ENCODE measurements around the gene CDK10.

Gene CDK10

DNA sequence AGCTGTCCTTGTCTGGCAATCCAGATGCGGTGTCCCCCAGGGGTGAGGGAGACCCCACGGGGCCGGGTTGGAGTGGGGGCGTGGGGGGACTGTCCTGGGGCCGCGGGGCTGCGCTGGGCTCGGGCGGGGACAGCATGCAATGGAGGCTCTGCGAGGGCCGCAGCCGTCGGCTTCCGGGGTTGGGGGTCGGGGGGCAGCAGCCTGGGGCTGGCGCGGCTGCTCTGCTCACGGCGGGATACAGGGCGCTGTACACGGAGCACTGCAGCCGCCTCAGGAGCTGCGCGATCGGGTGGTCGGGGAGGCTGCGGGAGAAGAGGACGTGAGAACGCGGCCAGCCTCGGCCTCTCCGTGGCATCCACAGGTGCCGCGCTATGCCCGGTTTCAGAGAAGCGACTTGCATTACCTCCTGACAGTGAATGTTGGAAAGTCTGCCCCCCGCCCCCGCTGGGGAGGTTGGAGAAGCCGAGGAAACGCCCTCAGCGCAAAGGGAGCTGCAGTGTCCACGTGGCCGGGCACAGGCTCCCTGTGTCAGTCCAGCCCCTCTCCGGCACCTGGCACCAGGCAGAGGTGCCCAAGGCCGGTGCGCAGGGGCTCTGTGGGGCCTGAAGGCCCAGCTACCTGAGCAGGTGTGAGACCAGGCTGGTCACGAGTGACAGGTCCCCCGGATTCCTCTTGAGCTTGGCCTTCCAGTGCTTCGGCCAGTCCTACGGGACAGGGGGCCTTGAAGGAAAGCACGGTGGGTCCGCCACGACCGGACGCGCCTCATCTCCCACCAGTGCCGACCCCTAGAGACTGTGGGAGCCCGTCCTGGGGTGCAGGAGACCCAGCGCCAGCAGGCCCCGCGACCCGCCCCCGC lies 24.4 kb downstream of the CDK10 start:
- Histone ChIP-seq H3K4me3 (ENCODE audit: insufficient read depth, low read depth, low read length, poor library complexity, severe bottlenecking) (no peak overlapping the region), H3K36me3 (ENCODE audit: control insufficient read depth, insufficient read depth, low read length) (no peaks in the 10 kb centered on the region)

DNA sequence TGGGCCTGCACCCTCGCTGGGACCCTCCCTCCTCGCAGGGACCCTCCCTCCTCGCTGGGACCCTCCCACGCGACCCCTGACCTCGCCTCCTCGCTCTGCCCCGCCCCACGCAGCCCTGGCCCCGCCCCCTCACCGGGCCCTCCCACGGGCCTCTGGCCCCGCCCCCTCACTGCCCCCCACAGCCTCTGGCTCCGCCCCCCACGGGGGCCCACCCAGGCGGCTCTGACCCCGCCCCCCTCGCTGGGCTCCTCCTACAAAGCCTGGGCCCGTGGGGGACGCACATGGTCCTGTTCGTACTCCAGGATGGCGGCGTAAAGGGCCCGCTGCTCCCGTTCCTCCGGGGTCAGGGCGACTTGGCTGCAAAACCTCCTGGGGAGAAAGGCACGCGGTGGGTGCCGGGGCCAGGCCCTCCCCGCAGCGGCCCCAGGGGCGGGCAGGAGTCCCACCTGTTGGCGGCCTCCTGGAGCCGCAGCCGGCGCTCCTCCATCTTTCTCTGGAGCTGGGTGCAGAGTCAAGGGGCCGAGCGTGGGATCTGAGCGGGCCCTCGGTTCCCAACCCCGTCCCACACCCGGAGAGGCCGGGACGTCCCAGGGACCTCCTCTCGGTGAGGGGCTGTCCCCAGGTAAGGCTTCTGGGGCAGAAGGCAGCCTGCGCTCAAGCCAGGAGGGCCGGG lies 25.2 kb downstream of the CDK10 start:
- peak overlapping the region; percentile 55 for H3K4me3 ChIP-seq (ENCODE audit: insufficient read depth, low read depth, low read length, poor library complexity, severe bottlenecking)
- H3K9me3 ChIP-seq (ENCODE audit: control insufficient read depth, low read length): no peaks in the 10 kb centered on the region
- no peak overlapping the region for H3K27ac ChIP-seq (ENCODE audit: insufficient read depth, low read length, poor library complexity, severe bottlenecking)
- H3K36me3 ChIP-seq (ENCODE audit: control insufficient read depth, insufficient read depth, low read length): no peaks in the 10 kb centered on the region
- peaks cover 11% of the 10 kb centered on the region for H3K4me1 ChIP-seq (ENCODE audit: control insufficient read depth, insufficient read depth, low read length, poor library complexity, severe bottlenecking)
- H3K27me3 ChIP-seq (replicated peaks; ENCODE audit: control insufficient read depth, insufficient read depth, low read length, poor library complexity, severe bottlenecking): no peaks in the 10 kb centered on the region
- peak; percentile 47 to 65 (median 61) for DNase-seq

More for the DNA sequence above, 24.4 kb downstream of the CDK10 start:
- no peak overlapping the region for H3K27ac ChIP-seq (ENCODE audit: insufficient read depth, low read length, poor library complexity, severe bottlenecking)
- no peak for DNase-seq
- no peaks in the 10 kb centered on the region for H3K27me3 ChIP-seq (replicated peaks; ENCODE audit: control insufficient read depth, insufficient read depth, low read length, poor library complexity, severe bottlenecking)
- peaks cover 15% of the 10 kb centered on the region for H3K4me1 ChIP-seq (ENCODE audit: control insufficient read depth, insufficient read depth, low read length, poor library complexity, severe bottlenecking)
- no peaks in the 10 kb centered on the region for H3K9me3 ChIP-seq (ENCODE audit: control insufficient read depth, low read length)

DNA sequence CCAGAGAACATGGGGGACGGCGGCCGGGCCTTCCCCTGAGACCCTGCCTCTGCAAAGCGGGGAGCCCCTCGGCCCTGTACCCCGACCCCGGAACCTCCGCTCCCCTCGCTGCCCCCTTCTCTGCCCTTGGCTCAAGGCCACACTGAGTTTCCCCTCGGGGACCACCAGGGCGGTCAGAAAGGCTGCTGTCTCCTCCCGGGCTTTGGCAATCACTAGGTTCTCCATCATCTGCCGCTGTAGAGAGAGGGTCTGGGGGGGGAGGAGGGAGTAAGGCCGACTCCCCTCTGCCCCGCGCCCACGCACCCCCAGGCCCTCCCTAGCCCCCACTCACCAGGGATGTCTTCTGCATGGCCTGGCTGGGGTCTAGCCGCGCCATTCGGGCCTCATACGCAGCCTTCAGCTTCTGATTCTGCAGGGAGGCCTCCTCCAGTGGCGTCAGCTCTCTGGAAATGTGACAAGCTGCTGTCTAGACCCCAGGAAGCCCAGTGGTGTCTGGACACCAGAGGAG lies 25.8 kb downstream of the CDK10 start:
- H3K27ac ChIP-seq (ENCODE audit: insufficient read depth, low read length, poor library complexity, severe bottlenecking): no peak overlapping the region
- no peaks in the 10 kb centered on the region for H3K9me3 ChIP-seq (ENCODE audit: control insufficient read depth, low read length)
- H3K4me3 ChIP-seq (ENCODE audit: insufficient read depth, low read depth, low read length, poor library complexity, severe bottlenecking): peak overlapping the region; percentile 55
- H3K4me1 ChIP-seq (ENCODE audit: control insufficient read depth, insufficient read depth, low read length, poor library complexity, severe bottlenecking): peaks cover 11% of the 10 kb centered on the region
- no peak for DNase-seq
- H3K27me3 ChIP-seq (replicated peaks; ENCODE audit: control insufficient read depth, insufficient read depth, low read length, poor library complexity, severe bottlenecking): no peaks in the 10 kb centered on the region
- no peaks in the 10 kb centered on the region for H3K36me3 ChIP-seq (ENCODE audit: control insufficient read depth, insufficient read depth, low read length)

DNA sequence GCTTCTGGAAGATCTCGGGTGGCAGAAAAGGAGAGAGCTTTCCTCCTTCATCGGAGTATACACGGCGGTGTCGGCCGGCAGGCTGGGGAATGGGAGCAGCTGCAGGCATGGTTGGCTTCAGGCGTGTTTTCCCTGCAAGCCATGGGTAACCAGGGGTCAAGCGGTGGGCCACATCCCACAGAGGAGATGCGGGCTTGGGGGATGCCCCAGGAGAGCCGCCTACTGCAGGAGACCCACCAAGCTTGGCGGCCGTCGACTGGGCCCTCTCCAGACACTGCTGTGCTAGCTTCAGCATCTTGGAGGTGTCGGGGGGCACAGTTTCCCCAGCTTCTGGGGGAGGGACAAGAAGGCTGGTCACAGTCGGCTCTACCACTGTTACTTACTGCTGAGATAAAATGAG lies 30.0 kb downstream of the CDK10 start:
- Histone ChIP-seq H3K27me3 (replicated peaks; ENCODE audit: control insufficient read depth, insufficient read depth, low read length, poor library complexity, severe bottlenecking) (no peaks in the 10 kb centered on the region), H3K27ac (ENCODE audit: insufficient read depth, low read length, poor library complexity, severe bottlenecking) (no peak overlapping the region), H3K9me3 (ENCODE audit: control insufficient read depth, low read length) (no peaks in the 10 kb centered on the region), H3K36me3 (ENCODE audit: control insufficient read depth, insufficient read depth, low read length) (no peaks in the 10 kb centered on the region), H3K4me1 (ENCODE audit: control insufficient read depth, insufficient read depth, low read length, poor library complexity, severe bottlenecking) (peaks cover 18% of the 10 kb centered on the region), H3K4me3 (ENCODE audit: insufficient read depth, low read depth, low read length, poor library complexity, severe bottlenecking) (no peak overlapping the region)
- no peak for DNase-seq

DNA sequence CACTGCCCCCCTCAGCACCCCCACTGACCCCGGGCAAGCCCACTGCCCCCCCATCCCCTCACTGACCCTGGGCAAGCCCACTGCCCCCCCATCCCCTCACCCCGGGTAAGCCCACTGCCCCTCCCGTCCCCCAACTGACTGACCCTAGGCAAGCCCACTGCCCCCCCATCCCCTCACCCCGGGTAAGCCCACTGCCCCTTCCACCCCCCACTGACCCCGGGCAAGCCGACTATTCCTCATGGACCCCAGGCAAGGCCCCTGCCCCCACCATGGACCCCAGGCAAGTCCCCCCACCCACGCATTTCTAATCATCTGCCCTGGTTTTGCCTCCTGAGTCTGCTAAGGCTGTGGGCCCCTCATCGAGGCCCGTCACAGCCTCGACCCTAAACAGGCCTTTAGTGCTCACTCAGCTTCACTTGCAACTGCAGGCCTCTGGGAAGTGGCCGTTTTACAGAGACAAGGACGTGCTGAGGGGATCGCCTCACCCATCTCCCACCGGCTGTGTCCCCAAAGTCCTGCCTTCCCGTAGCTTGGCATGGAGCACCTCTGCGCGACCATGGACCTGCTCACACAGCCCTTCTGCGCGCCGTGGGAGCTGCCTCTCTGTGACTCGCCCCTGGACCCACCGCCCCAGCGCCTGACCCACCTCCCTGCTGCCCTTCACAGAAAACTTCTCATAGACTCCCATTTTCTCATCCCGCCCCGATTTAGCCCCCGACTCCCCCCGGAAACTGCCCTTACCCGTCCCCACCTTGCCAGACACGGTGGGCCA lies 30.6 kb downstream of the CDK10 start:
- H3K4me3 ChIP-seq (ENCODE audit: insufficient read depth, low read depth, low read length, poor library complexity, severe bottlenecking): no peak overlapping the region
- H3K4me1 ChIP-seq (ENCODE audit: control insufficient read depth, insufficient read depth, low read length, poor library complexity, severe bottlenecking): peaks cover 15% of the 10 kb centered on the region
- H3K27ac ChIP-seq (ENCODE audit: insufficient read depth, low read length, poor library complexity, severe bottlenecking): no peak overlapping the region
- H3K36me3 ChIP-seq (ENCODE audit: control insufficient read depth, insufficient read depth, low read length): no peaks in the 10 kb centered on the region
- no peaks in the 10 kb centered on the region for H3K27me3 ChIP-seq (replicated peaks; ENCODE audit: control insufficient read depth, insufficient read depth, low read length, poor library complexity, severe bottlenecking)
- H3K9me3 ChIP-seq (ENCODE audit: control insufficient read depth, low read length): no peaks in the 10 kb centered on the region
- DNase-seq: no peak

DNA sequence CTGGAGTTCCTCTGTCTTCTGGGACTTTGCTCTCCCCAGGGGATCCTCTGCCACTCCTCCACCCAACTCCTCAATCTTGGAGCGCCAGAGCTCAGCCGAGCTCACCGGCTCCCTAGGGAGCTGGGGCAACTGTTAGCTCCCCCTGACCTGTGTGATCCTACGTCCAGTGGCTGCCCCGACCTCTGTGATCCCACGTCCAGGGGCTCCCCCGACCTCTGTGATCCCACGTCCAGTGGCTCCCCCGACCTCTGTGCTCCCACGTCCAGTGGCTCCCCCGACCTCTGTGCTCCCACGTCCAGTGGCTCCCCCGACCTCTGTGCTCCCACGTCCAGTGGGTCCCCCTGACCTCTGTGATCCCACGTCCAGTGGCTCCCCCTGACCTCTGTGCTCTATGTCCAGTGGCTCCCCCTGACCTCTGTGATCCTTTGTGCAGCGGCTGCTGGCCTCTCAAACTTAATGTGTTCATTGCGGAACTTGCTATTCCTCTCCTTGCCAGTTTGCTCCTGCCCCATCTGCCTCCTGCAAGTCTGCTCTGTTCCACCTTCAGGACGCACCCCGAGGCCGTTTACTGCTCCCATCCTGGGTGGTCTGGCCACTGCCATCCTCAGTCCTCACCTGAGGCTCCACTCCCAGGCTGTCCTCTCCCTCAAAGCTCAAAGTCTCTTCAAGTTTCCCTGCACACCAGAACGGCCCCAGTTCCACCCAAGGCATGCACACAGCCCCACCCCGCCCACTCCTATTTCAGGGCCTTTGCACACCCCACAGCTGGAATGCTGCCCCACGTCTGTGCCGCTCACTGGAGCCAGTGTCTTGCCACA lies 31.4 kb downstream of the CDK10 start:
- peaks cover 1% of the 10 kb centered on the region for H3K36me3 ChIP-seq (ENCODE audit: control insufficient read depth, insufficient read depth, low read length)
- H3K4me3 ChIP-seq (ENCODE audit: insufficient read depth, low read depth, low read length, poor library complexity, severe bottlenecking): no peak overlapping the region
- peaks cover 11% of the 10 kb centered on the region for H3K4me1 ChIP-seq (ENCODE audit: control insufficient read depth, insufficient read depth, low read length, poor library complexity, severe bottlenecking)
- H3K9me3 ChIP-seq (ENCODE audit: control insufficient read depth, low read length): no peaks in the 10 kb centered on the region
- no peak for DNase-seq
- H3K27me3 ChIP-seq (replicated peaks; ENCODE audit: control insufficient read depth, insufficient read depth, low read length, poor library complexity, severe bottlenecking): no peaks in the 10 kb centered on the region
- no peak overlapping the region for H3K27ac ChIP-seq (ENCODE audit: insufficient read depth, low read length, poor library complexity, severe bottlenecking)

DNA sequence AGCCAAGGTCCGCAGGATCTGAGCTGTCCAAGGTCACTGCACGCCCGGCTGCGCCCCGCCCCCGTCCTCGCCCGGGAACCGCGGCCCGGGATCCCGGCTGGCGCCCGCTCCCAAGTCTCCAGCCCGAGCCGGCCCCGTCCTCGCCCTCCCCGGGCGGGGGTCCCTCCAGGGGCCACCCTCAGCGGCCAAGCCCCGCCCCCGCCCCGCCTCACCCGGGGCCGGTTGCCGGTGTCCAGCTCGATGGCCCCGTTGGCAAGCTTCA lies 34.0 kb downstream of the CDK10 start:
- peak overlapping the region; percentile 78 for H3K4me3 ChIP-seq (ENCODE audit: insufficient read depth, low read depth, low read length, poor library complexity, severe bottlenecking)
- peak overlapping the region; percentile 96 for H3K27ac ChIP-seq (ENCODE audit: insufficient read depth, low read length, poor library complexity, severe bottlenecking)
- peaks cover 16% of the 10 kb centered on the region for H3K36me3 ChIP-seq (ENCODE audit: control insufficient read depth, insufficient read depth, low read length)
- no peak for DNase-seq
- no peaks in the 10 kb centered on the region for H3K9me3 ChIP-seq (ENCODE audit: control insufficient read depth, low read length)
- H3K4me1 ChIP-seq (ENCODE audit: control insufficient read depth, insufficient read depth, low read length, poor library complexity, severe bottlenecking): peaks cover 34% of the 10 kb centered on the region
- no peaks in the 10 kb centered on the region for H3K27me3 ChIP-seq (replicated peaks; ENCODE audit: control insufficient read depth, insufficient read depth, low read length, poor library complexity, severe bottlenecking)

DNA sequence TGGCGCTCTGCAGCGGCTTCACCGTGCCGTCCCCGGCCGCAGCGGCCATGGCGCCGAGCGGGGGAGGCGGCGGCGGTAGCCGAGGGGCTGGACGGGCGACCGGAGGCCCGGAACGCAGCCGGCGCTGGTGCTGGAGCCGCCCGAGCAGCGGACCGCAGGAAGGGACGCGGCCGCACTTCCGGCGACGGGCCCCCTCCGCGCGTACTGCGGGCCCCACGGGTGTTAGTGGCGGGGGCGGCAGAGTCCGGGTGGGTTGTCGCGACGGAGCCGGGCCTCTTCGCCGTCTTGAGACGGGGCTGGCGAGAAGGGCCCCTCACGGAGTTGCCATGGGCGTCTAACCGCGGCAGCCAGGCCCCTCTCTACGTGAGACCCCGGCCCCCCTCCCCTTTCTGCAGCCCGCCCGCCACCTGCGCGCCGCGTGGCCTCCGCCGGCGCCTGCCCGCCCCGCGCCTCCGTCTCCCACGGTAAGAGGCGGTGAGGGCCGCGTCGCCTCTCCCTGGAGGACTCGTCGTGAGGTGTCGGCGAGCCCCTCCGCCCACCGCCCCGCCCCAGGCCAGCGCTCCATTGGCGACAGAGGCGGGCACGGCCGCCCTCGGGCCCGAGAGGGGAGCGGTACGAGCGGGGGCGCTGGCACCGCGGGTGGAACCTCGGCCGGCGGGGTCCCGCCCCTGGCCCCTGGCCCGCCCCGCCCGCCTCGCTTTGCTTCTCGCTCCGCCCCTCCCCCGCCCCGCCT lies 34.5 kb downstream of the CDK10 start, which contains the start of the genes VPS9D1 and ZNF276:
Gene VPS9D1, minus strand, starts transcription at position 86 of the 733 bp plus-strand sequence. Its CDS starts 37 bp downstream, at position 49.
Gene ZNF276, plus strand, starts transcription at position 725 of the 733 bp plus-strand sequence. CDS start 104 bp downstream, outside the sequence.
- peak; percentile 72 to 78 (median 75) for DNase-seq
- no peaks in the 10 kb centered on the region for H3K9me3 ChIP-seq (ENCODE audit: control insufficient read depth, low read length)
- H3K4me3 ChIP-seq (ENCODE audit: insufficient read depth, low read depth, low read length, poor library complexity, severe bottlenecking): peak within 1 kb of the TSS; percentile 78
- H3K27ac ChIP-seq (ENCODE audit: insufficient read depth, low read length, poor library complexity, severe bottlenecking): peak within 1 kb of the TSS; percentile 96
- no peaks in the 10 kb centered on the region for H3K27me3 ChIP-seq (replicated peaks; ENCODE audit: control insufficient read depth, insufficient read depth, low read length, poor library complexity, severe bottlenecking)
- peaks cover 16% of the 10 kb centered on the region for H3K36me3 ChIP-seq (ENCODE audit: control insufficient read depth, insufficient read depth, low read length)
- peaks cover 39% of the 10 kb centered on the region for H3K4me1 ChIP-seq (ENCODE audit: control insufficient read depth, insufficient read depth, low read length, poor library complexity, severe bottlenecking)

All from effector memory CD4-positive, alpha-beta T cell (primary cell).